HG03439 (cell line): ENCODE results near the gene ZNF512.
"Not testable (repeated sequence)": the region's sequence is repeated elsewhere in the genome, so short reads cannot be mapped to it uniquely, and the experiment has no call there.

Source experiments
- ATAC-seq: cut with Tn5 transposase; IDR thresholded peaks from one replicate; pipeline ENCODE4 v1.9.1; 2021; ENCODE audit warnings: mild to moderate bottlenecking, moderate library complexity; ENCODE audit not compliant: unreplicated experiment

ZNF512 gene

DNA sequence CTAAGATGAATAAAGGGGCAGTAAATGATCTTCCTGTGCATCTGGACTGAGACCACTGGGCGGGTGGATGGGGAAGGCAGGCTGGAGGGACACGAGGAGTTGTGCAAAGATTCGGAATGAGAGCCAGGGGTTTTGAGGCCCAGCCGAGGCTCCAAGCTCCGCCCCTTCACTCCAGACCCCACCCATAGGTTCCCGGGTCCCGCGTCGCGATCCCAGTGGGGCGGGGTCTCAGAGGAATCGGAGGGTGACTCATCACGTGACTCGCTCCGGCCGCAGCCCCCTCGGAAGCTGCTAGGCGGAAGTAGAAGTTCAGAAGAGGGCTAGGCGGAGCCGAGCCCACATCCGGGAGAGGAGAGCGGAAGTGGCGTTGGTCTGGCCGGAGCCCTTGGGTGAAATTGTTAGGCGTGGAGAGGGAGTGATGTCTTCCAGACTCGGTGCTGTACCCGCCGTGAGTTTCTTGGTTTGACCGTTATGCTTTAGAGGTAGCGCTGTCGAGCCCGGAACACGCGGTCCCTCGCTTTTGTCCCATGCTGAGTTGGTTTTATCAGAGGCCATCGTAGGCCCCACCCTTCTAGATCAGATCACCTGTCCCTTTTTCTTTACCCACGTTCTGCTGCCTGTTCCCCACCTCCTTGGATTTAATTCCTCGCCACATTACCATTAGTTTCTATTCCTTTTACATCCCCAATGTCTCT is at the start of gene ZNF512:
TSS of gene ZNF512 (plus strand) at position 348 of the 695 bp plus-strand sequence. CDS start at position 419, 71 bp downstream.
- peak; percentile 87 for ATAC-seq

- no peak for ATAC-seq
Measured at GRCh38 chr2:27537287-27537686, 45.6 kb upstream of the ZNF512 start.

GRCh38 chr2:27538839-27539450 is 43.9 kb upstream of the ZNF512 start:
- ATAC-seq = not testable (repeated sequence)

DNA sequence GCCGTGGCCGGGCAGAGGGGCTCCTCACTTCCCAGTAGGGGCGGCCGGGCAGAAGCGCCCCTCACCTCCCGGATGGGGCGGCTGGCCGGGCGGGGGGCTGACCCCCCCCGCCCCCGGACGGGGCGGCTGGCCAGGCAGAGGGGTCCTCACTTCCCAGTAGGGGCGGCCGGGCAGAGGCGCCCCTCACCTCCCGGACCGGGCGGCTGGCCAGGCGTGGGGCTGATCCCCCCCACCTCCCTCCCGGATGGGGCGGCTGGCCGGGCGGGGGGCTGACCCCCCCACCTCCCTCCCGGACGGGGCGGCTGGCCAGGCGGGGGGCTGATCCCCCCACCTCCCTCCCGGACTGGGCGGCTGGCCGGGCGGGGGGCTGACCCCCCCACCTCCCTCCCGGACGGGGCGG is 43.2 kb upstream of the ZNF512 start:
- ATAC-seq = not testable (repeated sequence)

GRCh38 chr2:27544143-27544821 is 38.6 kb upstream of the ZNF512 start:
- ATAC-seq = no peak

DNA sequence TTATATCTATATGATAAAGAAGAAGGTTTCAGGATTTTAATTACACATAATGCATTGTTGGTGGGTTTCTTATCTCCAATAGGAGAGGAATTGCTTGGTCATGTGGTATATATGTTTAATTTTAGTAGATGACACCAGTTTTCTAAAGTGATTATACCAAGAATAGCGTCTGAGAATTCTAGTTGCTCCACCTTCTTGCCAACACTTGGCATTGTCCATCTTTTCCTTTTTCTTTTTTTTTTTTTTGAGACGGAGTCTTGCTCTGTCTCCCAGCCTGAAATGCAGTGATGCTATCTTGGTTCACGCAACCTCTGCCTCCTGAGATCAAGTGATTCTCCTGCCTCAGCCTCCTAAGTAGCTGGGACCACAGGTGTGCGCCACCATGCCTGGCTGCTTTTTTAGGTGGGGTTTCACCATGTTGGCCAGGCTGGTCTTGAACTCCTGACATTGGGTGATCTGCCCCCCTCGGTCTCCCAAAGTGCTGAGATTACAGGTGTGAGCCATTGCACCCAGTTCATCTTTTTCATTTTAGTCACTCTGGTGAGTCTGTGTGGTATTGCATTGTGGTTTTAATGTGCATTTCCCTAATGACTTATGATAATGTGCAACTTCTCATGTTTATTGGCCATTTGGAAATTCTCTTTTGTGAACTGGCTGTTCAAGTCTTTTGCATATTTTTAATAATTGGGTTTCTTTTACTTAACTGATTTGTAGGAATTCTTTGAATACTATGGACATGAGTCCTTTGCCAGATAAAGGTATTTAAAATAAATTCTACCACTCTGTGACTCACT is 37.3 kb upstream of the ZNF512 start:
- no peak for ATAC-seq

DNA sequence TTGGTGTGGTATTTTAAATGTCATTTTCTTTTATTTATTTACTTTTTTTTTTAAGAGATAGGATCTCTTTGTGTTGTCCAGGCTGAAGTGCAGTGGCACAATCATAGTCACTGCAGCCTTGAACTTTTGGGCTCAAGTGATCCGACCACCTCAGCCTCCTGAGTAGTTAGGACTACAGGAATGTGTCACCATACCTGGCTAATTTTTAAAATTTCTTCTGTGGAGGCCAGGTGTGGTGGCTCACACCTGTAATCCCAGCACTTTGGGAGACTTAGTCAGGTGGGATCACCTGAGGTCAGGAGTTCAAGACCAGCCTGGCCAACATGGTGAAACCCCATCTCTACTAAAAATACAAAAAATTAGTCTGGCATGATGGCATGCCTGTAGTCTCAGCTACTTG is 33.5 kb upstream of the ZNF512 start:
- ATAC-seq = no peak

DNA sequence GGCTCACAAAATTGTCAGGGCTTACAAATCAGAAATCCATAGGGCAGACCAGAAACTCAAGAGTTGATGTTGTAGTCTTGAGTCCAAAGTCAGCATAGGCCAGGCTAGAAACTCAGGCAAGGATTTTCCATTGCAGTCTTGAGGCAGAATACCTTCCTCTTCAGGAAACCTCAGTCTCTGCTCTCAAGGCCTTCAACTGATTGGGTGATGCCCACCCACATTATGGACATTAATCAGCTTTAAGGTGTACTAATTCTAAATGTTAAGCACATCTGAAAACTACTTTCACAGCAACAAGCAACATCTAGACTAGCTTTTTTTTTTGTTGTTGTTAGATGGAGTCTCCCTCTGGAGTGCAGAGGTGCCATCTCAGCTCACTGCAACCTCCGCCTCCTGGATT is 31.3 kb upstream of the ZNF512 start:
- no peak for ATAC-seq

- ATAC-seq = no peak
Measured at GRCh38 chr2:27552941-27553340, 29.9 kb upstream of the ZNF512 start.

GRCh38 chr2:27554451-27554850 is 28.4 kb upstream of the ZNF512 start:
- not testable (repeated sequence) for ATAC-seq

DNA sequence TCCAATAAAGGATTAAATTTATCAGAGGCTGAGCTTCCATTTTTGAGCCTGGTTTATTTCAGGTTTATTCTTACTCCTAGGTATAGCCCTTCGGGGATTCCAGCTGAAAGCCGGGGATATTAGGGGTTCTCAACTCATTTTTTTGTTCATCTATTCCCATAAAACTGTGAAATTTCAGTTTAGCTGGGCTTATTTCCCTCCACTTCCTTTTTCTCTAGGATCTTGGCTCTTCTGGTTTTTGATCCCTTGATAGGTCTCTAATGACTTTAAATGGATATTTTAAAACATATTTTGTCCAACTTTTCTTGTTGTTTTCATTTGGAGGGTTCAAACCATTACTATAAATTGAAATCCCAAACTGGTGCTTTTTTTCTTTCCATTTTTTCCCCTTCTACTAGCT is 23.6 kb upstream of the ZNF512 start:
- ATAC-seq = no peak

DNA sequence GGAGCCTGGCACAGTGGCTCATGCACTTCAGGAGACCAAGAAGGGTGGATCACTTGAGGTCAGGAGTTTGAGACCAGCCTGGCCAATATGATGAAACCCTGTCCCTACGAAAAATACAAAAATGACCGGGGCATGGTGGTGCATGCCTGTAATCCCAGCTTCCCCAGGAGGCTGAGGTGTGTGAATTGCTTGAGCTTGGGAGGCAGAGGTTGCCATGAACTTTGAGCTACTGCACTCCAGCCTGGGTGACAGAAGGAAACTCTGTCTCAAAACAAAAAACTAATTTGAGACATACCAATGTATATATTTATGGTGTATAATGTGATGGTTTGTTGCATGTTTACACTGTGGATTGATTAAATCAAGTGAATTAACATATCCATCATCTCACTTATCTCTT is 21.8 kb upstream of the ZNF512 start:
- no peak for ATAC-seq

DNA sequence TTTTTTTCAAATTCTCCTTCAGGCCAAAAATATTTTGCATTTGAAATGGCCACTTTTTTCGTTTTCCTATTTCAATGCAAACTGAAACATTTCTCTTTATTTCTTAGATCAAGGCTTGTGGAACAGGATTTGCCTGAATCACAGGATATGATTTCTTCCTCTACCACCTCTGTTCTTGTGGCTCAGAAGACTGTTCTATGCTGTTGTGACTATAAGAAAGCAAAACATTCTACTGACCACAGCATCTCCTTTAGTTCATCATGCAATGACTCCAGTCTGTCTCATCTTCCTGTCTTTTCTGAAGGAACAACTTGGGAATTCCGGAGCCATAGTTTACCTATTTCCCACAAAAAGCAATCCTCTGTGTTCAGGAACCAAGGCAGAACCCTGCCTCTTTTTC is 16.2 kb upstream of the ZNF512 start:
- ATAC-seq = no peak

DNA sequence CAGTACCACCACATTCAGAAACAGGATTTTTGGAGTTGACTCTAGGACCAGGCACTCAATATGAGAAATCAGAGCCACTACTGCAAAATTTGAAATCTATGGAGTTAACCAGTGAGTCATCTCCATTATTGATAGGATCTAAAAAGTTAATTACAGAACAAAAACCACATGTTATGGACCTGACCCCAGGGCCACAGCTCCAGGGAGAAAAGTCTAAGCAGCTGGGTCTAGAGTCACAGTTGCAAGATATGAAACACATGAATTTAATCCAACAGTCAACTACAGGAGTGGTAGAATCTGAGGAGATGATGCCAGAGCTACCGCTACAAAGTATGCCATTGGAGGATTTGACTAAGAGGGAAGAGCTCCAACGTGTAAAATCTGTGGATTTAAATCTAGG is 13.4 kb upstream of the ZNF512 start:
- no peak for ATAC-seq

DNA sequence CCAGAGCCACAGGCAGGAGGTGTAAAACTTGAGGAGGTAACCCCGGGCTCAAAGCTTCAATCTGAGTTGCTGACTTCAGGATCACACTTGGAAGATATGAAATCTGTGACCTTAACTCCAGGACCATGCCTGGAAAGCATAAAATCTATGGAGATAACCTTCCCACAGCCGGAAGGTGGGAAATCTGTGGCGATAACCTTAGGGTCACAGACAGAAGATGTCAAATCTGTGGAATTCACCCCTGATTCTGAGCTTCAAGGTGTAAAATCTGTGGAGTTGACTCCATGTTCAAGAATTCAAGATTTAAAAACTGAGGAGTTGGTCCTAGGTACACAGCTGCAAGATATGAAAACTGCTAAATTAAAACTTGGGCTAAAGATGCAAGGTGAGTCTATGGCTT is 11.6 kb upstream of the ZNF512 start:
- no peak for ATAC-seq

DNA sequence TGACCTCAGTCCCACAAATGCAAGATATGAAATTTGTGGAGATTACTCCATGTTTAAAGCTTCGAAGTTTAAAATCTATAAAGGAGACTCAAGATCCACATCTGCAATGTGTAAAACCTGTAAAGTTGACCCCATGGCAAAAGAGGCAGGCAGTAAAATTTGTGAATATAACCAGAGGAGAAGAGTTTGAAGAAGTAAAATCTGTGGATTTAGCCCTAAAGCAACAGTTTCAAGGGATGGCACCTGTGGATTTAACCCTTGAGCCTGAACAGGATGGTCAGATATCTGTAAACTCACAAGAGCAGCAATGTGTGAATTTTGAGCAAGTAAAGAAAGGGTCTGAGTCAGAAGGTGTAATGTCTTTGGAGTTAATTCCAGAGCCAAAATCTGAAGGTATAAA is 11.2 kb upstream of the ZNF512 start:
- no peak for ATAC-seq

DNA sequence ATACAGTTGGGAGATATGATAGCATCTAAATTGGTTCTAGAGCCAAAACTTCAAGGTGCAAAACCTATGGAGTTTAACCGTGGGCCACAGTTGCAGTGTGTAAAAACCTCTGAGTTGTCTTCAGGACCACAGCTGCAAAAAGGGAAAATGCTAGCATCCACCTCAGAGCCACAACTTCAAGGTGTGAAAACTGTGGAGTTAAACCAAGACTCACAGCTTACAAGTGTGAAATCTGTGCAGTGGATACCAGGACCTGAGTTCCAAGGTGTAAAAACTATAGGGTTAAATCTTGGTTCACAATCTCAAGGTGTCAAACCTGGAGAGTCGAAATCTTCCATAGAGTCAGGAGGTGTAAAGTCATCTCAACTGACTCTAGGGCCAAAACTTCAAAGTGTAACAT is 10.4 kb upstream of the ZNF512 start:
- no peak for ATAC-seq

- no peak for ATAC-seq
Measured at GRCh38 chr2:27572998-27573429, 9.8 kb upstream of the ZNF512 start.

DNA sequence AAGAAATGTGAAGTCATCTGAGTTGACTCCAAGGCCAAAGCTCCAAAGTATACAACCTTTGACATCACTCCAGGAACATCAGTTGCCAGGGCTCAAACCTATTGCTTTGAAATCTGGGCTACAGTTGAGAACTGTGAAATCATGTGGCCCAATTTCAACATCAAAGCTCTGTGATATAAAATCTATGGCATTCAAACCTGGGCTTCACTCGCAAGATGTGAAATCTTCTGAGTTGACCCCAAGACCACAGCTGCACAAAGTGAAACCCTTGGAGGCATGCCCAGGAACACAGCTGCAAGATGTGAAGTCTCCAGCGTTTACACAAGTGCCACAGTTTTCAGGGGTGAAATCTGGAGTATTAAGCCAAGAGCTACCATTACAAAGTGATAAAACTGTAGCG is 9.4 kb upstream of the ZNF512 start:
- ATAC-seq = no peak

- no peak for ATAC-seq
Measured at GRCh38 chr2:27581417-27582128, 1.3 kb upstream of the ZNF512 start.
